Stromal cell of bone marrow (primary cell): ENCODE results near the gene FLYWCH1.

Source experiments
- DNase-seq: peaks from one replicate; pipeline ENCODE4 v3.0.0-alpha.2; 2012; ENCODE audit warnings: low read depth

FLYWCH1 gene

DNA sequence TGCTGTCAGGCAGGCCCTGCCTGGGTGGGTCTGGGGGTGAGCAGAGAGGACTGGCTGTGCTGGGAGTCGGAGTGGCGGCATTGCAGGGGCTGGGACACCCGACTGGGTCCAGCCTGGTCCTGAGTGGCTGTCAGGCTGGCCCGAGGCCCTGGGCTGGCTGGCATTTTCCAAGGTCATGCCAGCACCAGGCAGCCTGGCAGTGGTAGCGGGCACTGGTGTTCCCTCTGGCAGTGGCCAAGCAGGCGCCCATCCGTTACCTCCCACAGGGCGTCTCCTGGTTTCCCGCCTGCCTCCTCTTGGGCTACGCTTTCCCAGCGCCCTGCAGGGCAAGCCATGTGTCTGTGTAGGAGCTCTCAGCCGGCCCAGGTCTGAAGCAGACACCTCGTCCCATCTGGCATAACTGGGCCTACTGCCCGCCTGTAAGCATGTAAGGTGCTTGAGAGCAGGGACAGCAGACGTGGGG, 74.2 kb downstream of the FLYWCH1 start:
- no peak for DNase-seq

DNA sequence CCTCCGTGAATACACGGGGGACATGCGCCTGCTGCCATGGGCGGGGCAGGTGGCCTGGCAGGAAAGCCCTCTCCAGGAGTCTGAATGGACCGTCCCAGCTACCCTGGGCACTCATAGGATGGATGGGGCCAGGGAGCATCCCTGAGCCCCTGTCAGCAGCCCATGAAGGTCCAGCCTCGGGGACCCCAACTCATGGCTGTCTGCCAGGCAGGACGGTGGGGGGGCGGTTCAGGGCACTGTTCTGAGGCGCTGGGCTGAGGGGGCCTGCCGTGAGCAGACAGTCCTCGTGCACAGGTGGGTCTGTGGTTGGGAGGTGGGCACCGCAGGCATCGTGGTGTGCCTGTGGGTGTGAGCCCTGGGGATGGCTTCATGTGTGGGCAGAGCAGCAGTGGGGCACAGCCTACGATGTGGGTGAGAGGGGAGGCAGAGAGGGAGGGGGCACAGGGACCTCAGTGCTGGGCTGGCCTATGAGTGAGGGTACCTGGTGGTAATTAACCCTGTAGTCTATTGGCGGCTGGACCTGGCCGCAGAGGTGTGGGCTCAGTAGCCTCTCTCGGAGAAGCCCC, 75.0 kb downstream of the FLYWCH1 start:
- no peak for DNase-seq

GRCh38 chr16:2987286-2987685, 75.6 kb downstream of the FLYWCH1 start:
- DNase-seq = no peak

DNA sequence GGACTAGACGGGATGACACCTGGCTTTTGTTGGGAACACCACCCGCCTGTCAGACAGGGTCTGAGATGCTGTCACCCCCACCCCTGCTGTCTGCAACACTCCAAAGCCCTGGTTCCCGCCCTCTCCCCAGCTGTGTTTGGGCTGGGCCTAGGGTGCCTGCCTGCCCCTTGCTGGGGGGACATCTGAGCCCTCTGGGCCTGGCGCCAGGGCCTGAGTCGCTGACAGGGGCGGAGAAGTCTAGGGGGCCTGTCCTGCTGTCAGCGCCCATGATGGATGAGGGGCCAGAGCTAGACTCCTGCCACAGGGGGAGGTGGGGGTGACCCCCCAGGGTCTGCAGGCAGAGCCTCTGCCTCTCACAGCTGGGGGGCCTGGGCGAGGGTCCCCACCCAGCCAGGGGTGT, 76.1 kb downstream of the FLYWCH1 start:
- DNase-seq = no peak

DNA sequence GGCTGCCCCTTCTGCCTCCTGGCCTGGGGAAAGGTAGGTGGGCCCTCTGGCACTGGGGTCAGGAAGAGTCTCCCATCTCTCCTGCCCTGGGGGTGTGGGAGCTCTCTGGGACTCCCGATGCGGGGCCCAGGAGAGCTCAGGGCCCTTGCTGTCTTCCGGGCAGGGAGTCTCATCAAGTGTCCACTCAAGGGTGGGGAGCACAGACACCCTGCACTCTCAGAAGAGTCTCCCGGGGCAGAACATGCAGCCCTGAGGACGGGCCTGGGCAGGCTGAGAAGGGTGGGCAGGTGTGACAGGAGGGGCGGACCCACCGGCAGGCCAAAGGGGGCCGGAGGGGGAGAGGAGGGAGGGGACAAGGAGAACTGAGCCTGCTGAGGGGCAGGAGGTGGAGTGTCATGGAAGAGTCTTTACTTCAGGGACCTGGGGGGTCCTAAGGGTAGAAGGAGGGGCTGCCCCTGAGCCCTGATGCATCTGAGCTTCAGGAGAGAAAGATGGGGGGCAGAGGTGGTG, 76.9 kb downstream of the FLYWCH1 start:
- DNase-seq = no peak

- DNase-seq = no peak
Measured at GRCh38 chr16:2990891-2991290, 79.2 kb downstream of the FLYWCH1 start.

DNA sequence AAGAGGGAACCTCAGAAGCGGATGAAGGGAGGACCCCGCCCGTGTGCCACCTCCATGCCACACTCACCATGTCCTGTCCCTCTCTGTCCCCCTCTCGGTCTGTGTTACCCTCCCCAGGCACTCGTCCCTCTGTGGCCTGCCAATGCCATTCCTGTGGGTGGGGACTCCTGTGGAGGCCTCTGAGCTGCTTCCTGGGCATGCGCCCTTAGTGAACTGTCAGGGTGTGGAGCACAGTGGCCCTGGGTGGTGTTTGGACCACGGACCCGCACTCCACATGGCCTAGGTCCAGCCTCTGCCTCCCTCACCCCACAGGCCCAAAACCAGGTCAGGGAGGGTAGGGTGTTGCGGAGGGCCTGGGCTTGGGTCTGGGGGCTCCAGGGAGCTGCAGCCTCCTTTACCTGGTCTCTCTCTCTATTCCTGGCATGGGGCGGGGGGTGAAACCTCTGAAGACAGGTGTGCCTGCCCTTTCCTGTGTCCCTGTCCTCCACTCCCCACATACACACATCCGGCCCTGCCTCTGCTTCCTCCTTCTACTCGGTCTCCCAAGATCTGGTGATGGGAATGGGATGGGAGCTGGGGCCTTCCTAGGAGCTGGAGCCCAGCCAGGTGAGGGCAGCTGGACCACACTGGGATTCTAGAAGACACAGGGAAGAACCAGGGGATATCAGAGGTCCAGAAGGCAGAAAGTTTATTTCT, 80.0 kb downstream of the FLYWCH1 start:
- DNase-seq = no peak

DNA sequence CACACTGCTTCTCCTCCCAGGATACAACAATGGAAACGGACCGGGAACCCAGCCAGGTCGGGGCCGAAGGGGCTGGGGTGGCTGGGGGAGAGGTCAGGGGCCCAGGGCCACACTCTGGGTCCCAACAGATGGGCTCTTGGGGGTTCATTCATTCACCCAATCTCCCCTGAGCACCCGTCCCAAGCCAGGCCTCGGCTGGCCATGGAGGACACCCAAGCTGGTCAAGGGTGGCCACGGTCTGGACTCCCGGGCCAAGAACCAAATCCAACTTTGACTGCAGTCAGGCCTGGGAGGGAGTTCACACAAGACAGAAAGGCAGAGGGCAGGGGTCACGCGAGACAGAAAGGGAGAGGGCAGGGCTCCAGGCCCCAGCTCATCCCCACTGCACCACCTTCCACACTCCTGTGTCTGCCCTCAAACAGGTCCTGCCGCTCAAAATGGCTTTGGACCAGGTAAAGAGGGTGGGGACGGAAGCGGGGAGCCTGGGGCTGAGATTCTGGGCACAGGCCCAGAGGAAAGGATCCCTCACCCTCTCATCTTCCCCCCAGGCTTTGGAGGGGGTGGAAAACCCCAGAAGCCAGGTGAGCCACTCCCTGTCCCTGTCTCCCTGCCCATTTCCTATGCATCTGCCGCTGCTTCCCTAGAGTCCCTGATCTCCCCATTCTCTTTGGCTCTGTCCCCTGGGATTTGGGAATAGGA, 80.8 kb downstream of the FLYWCH1 start:
- no peak for DNase-seq

- DNase-seq = no peak
Measured at GRCh38 chr16:2996298-2996697, 84.6 kb downstream of the FLYWCH1 start.

DNA sequence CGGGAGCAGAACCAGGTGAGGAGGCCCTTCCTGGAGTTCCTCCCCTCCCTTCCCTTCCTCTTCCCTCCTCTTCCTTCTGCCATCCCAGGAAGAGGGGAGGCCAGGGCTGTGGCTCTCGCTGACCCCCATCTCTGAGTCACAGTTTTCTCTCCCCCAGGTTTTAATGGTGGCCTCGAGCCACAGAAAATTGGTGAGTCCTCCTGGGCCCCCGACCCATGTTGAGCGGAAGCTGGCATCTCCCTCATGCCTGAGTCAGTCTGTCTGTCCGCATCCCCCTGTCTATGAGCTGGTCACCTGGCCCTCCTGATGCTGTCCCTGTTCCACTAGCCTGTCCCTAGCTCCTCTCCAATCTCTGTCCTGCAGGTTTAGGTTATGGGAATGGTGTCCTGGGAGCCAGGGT, 88.2 kb downstream of the FLYWCH1 start:
- no peak for DNase-seq

GRCh38 chr16:3000540-3000939, 88.8 kb downstream of the FLYWCH1 start:
- no peak for DNase-seq
